IMR-90 (cell line): Measurements from ENCODE around the gene TBPL1. TPM values are rescaled to one million over a fixed set of nuclear protein-coding genes. Genes with fewer than 3 reads are reported as not detected.

Experiments
- ATAC-seq: fragments of 200-7000 bp; cut with Tn5 transposase; 2 replicates; pipeline ENCODE4 v1.9.1; 2020; ENCODE audit warnings: low read depth, mild to moderate bottlenecking, moderate library complexity
- BruUV-seq: library from RNA; stranded (reverse); fragments of 400-500 nt; replicated peaks from 2 replicates; lab custom pipeline; 2021; lab: Mats Ljungman, UMichigan
- CTCF ChIA-PET: fragments of 300-600 bp; formaldehyde crosslinking; extraction: SDS; loops from one replicate; lab custom pipeline; 2021; ENCODE audit warnings: antibody characterized with exemption; lab: Yijun Ruan, JAX
- POLR2A ChIA-PET: fragments of 300-600 bp; sonication (Branson Sonifier 250); formaldehyde crosslinking; loops from one replicate; lab custom pipeline; 2022; ENCODE audit warnings: antibody characterized with exemption; ENCODE audit not compliant: unreplicated experiment; lab: Charles Lee
- DNase-seq: peaks from one replicate; pipeline ENCODE4 v3.0.0; 2013
- H2AFZ ChIP-seq: replicated peaks from 2 replicates; pipeline ENCODE3; 2013; ENCODE audit warnings: low read length, mild to moderate bottlenecking; ENCODE audit not compliant: poor library complexity
- H2AK5ac ChIP-seq: 2 replicates; pipeline ENCODE4 v1.6.1; 2013; ENCODE audit warnings: low read depth, low read length, inconsistent platforms
- H2AK9ac ChIP-seq: replicated peaks from 2 replicates; pipeline ENCODE3; 2013; ENCODE audit warnings: mild to moderate bottlenecking, low read depth, low read length, moderate library complexity; ENCODE audit not compliant: poor library complexity
- H2BK120ac ChIP-seq: 2 replicates; pipeline ENCODE4 v1.6.1; 2013; ENCODE audit warnings: low read depth, low read length, inconsistent platforms
- H2BK15ac ChIP-seq: 3 replicates; pipeline ENCODE4 v1.6.1; 2013; ENCODE audit warnings: low read depth, low read length, inconsistent platforms
- H2BK20ac ChIP-seq: 2 replicates; pipeline ENCODE4 v1.6.1; 2013; ENCODE audit warnings: low read depth, mild to moderate bottlenecking, inconsistent platforms, low read length, moderate library complexity
- H2BK5ac ChIP-seq: 2 replicates; pipeline ENCODE4 v1.6.1; 2013; ENCODE audit warnings: mild to moderate bottlenecking, low read depth, low read length, inconsistent platforms; ENCODE audit not compliant: poor library complexity, severe bottlenecking
- H3K14ac ChIP-seq: replicated peaks from 2 replicates; pipeline ENCODE4 v1.6.1; 2013; ENCODE audit warnings: low read depth, low read length, inconsistent platforms
- H3K18ac ChIP-seq: 2 replicates; pipeline ENCODE4 v1.6.1; 2013; ENCODE audit warnings: low read depth, low read length, control low read depth
- H3K23ac ChIP-seq: 2 replicates; pipeline ENCODE4 v1.6.1; 2013; ENCODE audit warnings: low read depth, low read length, inconsistent platforms
- H3K27ac ChIP-seq: 2 replicates; pipeline ENCODE4 v1.5.1; 2013; ENCODE audit warnings: mild to moderate bottlenecking, control low read depth, low read length; ENCODE audit not compliant: insufficient read depth
- H3K27me3 ChIP-seq: 2 replicates; pipeline ENCODE4 v1.6.1; 2013; ENCODE audit warnings: low read length; ENCODE audit not compliant: control insufficient read depth, insufficient read depth
- H3K36me3 ChIP-seq: 2 replicates; pipeline ENCODE4 v1.6.1; 2013; ENCODE audit warnings: low read length, mixed read lengths; ENCODE audit not compliant: control insufficient read depth, insufficient read depth
- H3K4ac ChIP-seq: 2 replicates; pipeline ENCODE4 v1.6.1; 2013; ENCODE audit warnings: low read depth, low read length, inconsistent platforms
- H3K4me1 ChIP-seq: 2 replicates; pipeline ENCODE4 v1.6.1; 2013; ENCODE audit warnings: low read length, mixed read lengths; ENCODE audit not compliant: control insufficient read depth, insufficient read depth
- H3K4me2 ChIP-seq: 2 replicates; pipeline ENCODE4 v1.6.1; 2013; ENCODE audit warnings: low read depth, mild to moderate bottlenecking, control low read depth, low read length, moderate library complexity
- H3K4me3 ChIP-seq: 2 replicates; pipeline ENCODE4 v1.5.1; 2013; ENCODE audit warnings: low read depth, mild to moderate bottlenecking, control low read depth, low read length, moderate library complexity; ENCODE audit not compliant: insufficient read depth
- H3K56ac ChIP-seq: 2 replicates; pipeline ENCODE4 v1.6.1; 2013; ENCODE audit warnings: low read length, inconsistent platforms; ENCODE audit not compliant: insufficient read depth; ENCODE audit errors: extremely low read depth
- H3K79me1 ChIP-seq, 2 experiments: 2 replicates each; pipeline ENCODE4 v1.6.1; 2013; ENCODE audit warnings: low read length in 2 of 2, inconsistent platforms in 1 of 2, low read depth in 1 of 2
- H3K9ac ChIP-seq: 2 replicates; pipeline ENCODE4 v1.6.1; 2013; ENCODE audit warnings: low read depth, low read length, control low read depth
- H3K9me1 ChIP-seq: 2 replicates; pipeline ENCODE4 v1.6.1; 2013; ENCODE audit warnings: low read length, inconsistent platforms; ENCODE audit not compliant: insufficient read depth
- H3K9me3 ChIP-seq: 2 replicates; pipeline ENCODE4 v1.6.1; 2013; ENCODE audit warnings: low read length; ENCODE audit not compliant: control insufficient read depth, insufficient read depth
- H4K20me1 ChIP-seq: 2 replicates; pipeline ENCODE4 v1.6.1; 2013; ENCODE audit warnings: low read length, inconsistent platforms; ENCODE audit not compliant: insufficient read depth
- H4K5ac ChIP-seq: 2 replicates; pipeline ENCODE4 v1.6.1; 2013; ENCODE audit warnings: mild to moderate bottlenecking, low read depth, low read length, control low read depth
- H4K8ac ChIP-seq, 2 experiments: 2 replicates each; pipeline ENCODE4 v1.6.1; 2013; ENCODE audit warnings: low read depth in 2 of 2, low read length in 2 of 2, control low read depth in 1 of 2, inconsistent platforms in 1 of 2
- H4K91ac ChIP-seq: 2 replicates; pipeline ENCODE4 v1.6.1; 2013; ENCODE audit warnings: low read depth, low read length, inconsistent platforms; ENCODE audit not compliant: insufficient read depth
- MAZ ChIP-seq: IDR thresholded peaks from 2 replicates; pipeline ENCODE4 v1.6.1; 2012; ENCODE audit warnings: low read depth, mild to moderate bottlenecking, low read length, improper control_type of control experiment, moderate library complexity, borderline replicate concordance
- RAD21 ChIP-seq: IDR thresholded peaks from 2 replicates; pipeline ENCODE4 v1.6.1; 2012; ENCODE audit warnings: low read length, improper control_type of control experiment
- RCOR1 ChIP-seq: IDR thresholded peaks from 2 replicates; pipeline ENCODE4 v1.6.1; 2012; ENCODE audit warnings: mild to moderate bottlenecking, low read length, improper control_type of control experiment; ENCODE audit not compliant: insufficient replicate concordance
- WGBS, 2 experiments: methylation state at CpG; one replicate each; pipeline versions ENCODE4 v1.1.5 to v1.1.7; 2013; ENCODE audit warnings: missing lambda C conversion rate in 2 of 2; ENCODE audit not compliant: insufficient read length in 1 of 2; ENCODE audit errors: extremely low coverage in 2 of 2; 5-methylcytosine and 5-hydroxymethylcytosine counted together
- dilution Hi-C: fragments of 300-500 bp; cut with HindIII; formaldehyde crosslinking; loops from one replicate; pipeline ENCODE4 v1.14.3; 2018; ENCODE audit warnings: low sequenced_read_pairs; ENCODE audit not compliant: unreplicated experiment
- in situ Hi-C: fragments of 300-500 bp; cut with MboI; formaldehyde crosslinking; loops from 3 replicates; pipeline ENCODE4 v1.14.3; 2019; ENCODE audit warnings: low sequenced_read_pairs, inconsistent platforms, mixed read lengths
- intact Hi-C: fragments of 100-400 bp; cut with micrococcal nuclease; formaldehyde crosslinking; loops from 2 replicates; pipeline ENCODE4 v1.10.0; 2022
- polyA plus RNA-seq, 3 experiments: library from polyadenylated mRNA; depleted of rRNA; stranded (reverse); fragments of >200 nt; gene quantifications; 2 replicates each; pipeline ENCODE4 v1.2.3, GENCODE V29; 2012; ENCODE audit warnings: low replicate concordance in 1 of 3
- total RNA-seq: library from RNA; depleted of rRNA; stranded (reverse); fragments of >200 nt; gene quantifications from 2 replicates; pipeline ENCODE4 v1.2.3, GENCODE V29; 2012
- TF ChIP-seq, protein P1 (sequence below): conservative IDR thresholded peaks from 2 replicates; pipeline ENCODE4 v1.5.1; 2012; ENCODE audit warnings: mild to moderate bottlenecking, low read depth, low read length, improper control_type of control experiment

Gene TBPL1
- total and polyA plus RNA-seq, 2 of the 4 experiments (the other 2 are of a cell fraction), result 25.6 to 32.5 TPM

DNA sequence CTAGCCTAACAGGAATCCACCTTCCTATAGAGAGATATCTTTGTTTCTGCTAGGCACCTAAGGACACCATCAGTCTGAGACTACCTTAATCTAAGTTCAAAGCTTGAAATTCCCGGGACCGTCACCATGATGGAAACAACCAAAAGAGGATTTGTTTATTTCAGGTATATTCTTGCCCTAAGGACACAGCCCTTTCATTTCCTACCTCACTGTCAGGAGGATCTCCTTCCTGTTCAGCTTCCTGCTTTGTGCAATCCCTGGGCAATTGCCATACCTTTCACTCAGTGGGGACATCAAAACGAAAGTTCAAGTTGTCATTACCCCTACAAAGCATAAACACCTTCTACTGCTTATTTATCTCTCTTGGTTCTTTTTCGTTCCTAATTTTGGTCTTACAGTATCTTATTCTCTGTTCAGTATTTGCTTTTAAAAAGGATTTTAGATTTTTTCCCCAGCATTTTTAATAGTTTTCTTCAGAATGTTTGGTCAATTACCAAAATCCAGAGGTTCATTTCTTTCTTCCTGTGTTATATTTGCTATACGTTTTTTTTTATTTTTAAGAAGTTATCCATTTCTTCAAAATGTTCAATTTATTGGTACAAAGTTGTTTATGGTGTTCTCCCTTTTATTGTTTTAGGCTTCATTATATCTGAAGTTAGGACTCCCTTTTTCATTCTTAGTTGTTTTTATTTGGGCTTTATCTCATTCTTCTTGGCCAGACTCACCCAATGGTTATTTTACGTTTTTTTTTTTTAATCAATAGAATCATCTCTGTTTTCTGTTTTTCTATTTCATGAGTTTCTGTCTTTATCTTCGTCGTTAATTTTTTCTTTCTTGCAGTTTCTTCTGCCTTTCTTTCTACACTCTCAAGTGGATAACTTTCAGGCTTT, 13.0 kb upstream of the TBPL1 start:
- Histone ChIP-seq H3K36me3 (no peaks in the 10 kb centered on the region), H3K4me3 (no peak overlapping the region), H4K91ac (no peak overlapping the region), H2BK5ac (no peak overlapping the region), H2BK15ac (no peak overlapping the region), H3K9ac (no peak overlapping the region), H4K8ac (no peak overlapping the region), H4K20me1 (no peaks in the 10 kb centered on the region), H2BK120ac (no peak overlapping the region), H3K56ac (no peak overlapping the region), H2AFZ (no peak overlapping the region), H4K5ac (0 out of 2 replicates have a peak overlapping the region, but pooled peaks have one; percentile 56), H3K18ac (no peak overlapping the region), H2BK20ac (no peak overlapping the region), H2AK5ac (no peak overlapping the region), H3K4me1 (peaks cover 2% of the 10 kb centered on the region; the same call in 1 of the 2 replicates), H2AK9ac (no peak overlapping the region), H3K23ac (no peak overlapping the region), H3K79me1 (no peaks in the 10 kb centered on the region), H3K27ac (no peak overlapping the region), H3K4me2 (no peak overlapping the region), H3K4ac (no peak overlapping the region), H3K9me1 (no peaks in the 10 kb centered on the region), H3K27me3 (no peaks in the 10 kb centered on the region), H3K9me3 (no peaks in the 10 kb centered on the region), H3K14ac (no peak overlapping the region)
- ATAC-seq, result no peak
- in situ Hi-C loops, result loop anchor here (10.0 kb wide), 1 partner anchor 125 kb away; no protein-coding TSS in a partner anchor
- BruUV-seq, result no TSS peak
- WGBS, 2 experiments, result no CpG with 5 or more reads among the region's 8 CpGs
- dilution Hi-C loops, result no loop called here
- CTCF ChIA-PET, result interaction anchor here (0.7 kb wide), 2 partner anchors 658 to 1295 kb away, joined by 3 to 4 read pairs; no protein-coding TSS in a partner anchor
- intact Hi-C loops, result no loop called here
- POLR2A ChIA-PET, result no interaction called here
- DNase-seq, result no peak
- no peak for TF ChIP-seq RAD21
- TF ChIP-seq RCOR1, result no peak
- TF ChIP-seq, protein P1, sequence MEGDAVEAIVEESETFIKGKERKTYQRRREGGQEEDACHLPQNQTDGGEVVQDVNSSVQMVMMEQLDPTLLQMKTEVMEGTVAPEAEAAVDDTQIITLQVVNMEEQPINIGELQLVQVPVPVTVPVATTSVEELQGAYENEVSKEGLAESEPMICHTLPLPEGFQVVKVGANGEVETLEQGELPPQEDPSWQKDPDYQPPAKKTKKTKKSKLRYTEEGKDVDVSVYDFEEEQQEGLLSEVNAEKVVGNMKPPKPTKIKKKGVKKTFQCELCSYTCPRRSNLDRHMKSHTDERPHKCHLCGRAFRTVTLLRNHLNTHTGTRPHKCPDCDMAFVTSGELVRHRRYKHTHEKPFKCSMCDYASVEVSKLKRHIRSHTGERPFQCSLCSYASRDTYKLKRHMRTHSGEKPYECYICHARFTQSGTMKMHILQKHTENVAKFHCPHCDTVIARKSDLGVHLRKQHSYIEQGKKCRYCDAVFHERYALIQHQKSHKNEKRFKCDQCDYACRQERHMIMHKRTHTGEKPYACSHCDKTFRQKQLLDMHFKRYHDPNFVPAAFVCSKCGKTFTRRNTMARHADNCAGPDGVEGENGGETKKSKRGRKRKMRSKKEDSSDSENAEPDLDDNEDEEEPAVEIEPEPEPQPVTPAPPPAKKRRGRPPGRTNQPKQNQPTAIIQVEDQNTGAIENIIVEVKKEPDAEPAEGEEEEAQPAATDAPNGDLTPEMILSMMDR, result no peak
- TF ChIP-seq MAZ, result no peak
